IMR-90 (cell line): ENCODE data around the gene ARMH2. TPM values are rescaled to one million over a fixed set of nuclear protein-coding genes. Genes with fewer than 3 reads are reported as not detected.
"Not testable (repeated sequence)": the region's sequence is repeated elsewhere in the genome, so short reads cannot be mapped to it uniquely, and the experiment has no call there.

ENCODE experiments used
- ATAC-seq: fragments of 200-7000 bp; cut with Tn5 transposase; 2 replicates; pipeline ENCODE4 v1.9.1; 2020; ENCODE audit warnings: low read depth, mild to moderate bottlenecking, moderate library complexity
- BruUV-seq: library from RNA; stranded (reverse); fragments of 400-500 nt; replicated peaks from 2 replicates; lab custom pipeline; 2021; lab: Mats Ljungman, UMichigan
- CTCF ChIA-PET: fragments of 300-600 bp; formaldehyde crosslinking; extraction: SDS; loops from one replicate; lab custom pipeline; 2021; ENCODE audit warnings: antibody characterized with exemption; lab: Yijun Ruan, JAX
- POLR2A ChIA-PET: fragments of 300-600 bp; sonication (Branson Sonifier 250); formaldehyde crosslinking; loops from one replicate; lab custom pipeline; 2022; ENCODE audit warnings: antibody characterized with exemption; ENCODE audit not compliant: unreplicated experiment; lab: Charles Lee
- DNase-seq: peaks from one replicate; pipeline ENCODE4 v3.0.0; 2013
- H2AFZ ChIP-seq: replicated peaks from 2 replicates; pipeline ENCODE3; 2013; ENCODE audit warnings: low read length, mild to moderate bottlenecking; ENCODE audit not compliant: poor library complexity
- H2AK5ac ChIP-seq: 2 replicates; pipeline ENCODE4 v1.6.1; 2013; ENCODE audit warnings: low read depth, low read length, inconsistent platforms
- H2AK9ac ChIP-seq: replicated peaks from 2 replicates; pipeline ENCODE3; 2013; ENCODE audit warnings: mild to moderate bottlenecking, low read depth, low read length, moderate library complexity; ENCODE audit not compliant: poor library complexity
- H2BK120ac ChIP-seq: 2 replicates; pipeline ENCODE4 v1.6.1; 2013; ENCODE audit warnings: low read depth, low read length, inconsistent platforms
- H2BK15ac ChIP-seq: 3 replicates; pipeline ENCODE4 v1.6.1; 2013; ENCODE audit warnings: low read depth, low read length, inconsistent platforms
- H2BK20ac ChIP-seq: 2 replicates; pipeline ENCODE4 v1.6.1; 2013; ENCODE audit warnings: low read depth, mild to moderate bottlenecking, inconsistent platforms, low read length, moderate library complexity
- H2BK5ac ChIP-seq: 2 replicates; pipeline ENCODE4 v1.6.1; 2013; ENCODE audit warnings: mild to moderate bottlenecking, low read depth, low read length, inconsistent platforms; ENCODE audit not compliant: poor library complexity, severe bottlenecking
- H3K14ac ChIP-seq: replicated peaks from 2 replicates; pipeline ENCODE4 v1.6.1; 2013; ENCODE audit warnings: low read depth, low read length, inconsistent platforms
- H3K18ac ChIP-seq: 2 replicates; pipeline ENCODE4 v1.6.1; 2013; ENCODE audit warnings: low read depth, low read length, control low read depth
- H3K23ac ChIP-seq: 2 replicates; pipeline ENCODE4 v1.6.1; 2013; ENCODE audit warnings: low read depth, low read length, inconsistent platforms
- H3K27ac ChIP-seq: 2 replicates; pipeline ENCODE4 v1.5.1; 2013; ENCODE audit warnings: mild to moderate bottlenecking, control low read depth, low read length; ENCODE audit not compliant: insufficient read depth
- H3K27me3 ChIP-seq: 2 replicates; pipeline ENCODE4 v1.6.1; 2013; ENCODE audit warnings: low read length; ENCODE audit not compliant: control insufficient read depth, insufficient read depth
- H3K36me3 ChIP-seq: 2 replicates; pipeline ENCODE4 v1.6.1; 2013; ENCODE audit warnings: low read length, mixed read lengths; ENCODE audit not compliant: control insufficient read depth, insufficient read depth
- H3K4ac ChIP-seq: 2 replicates; pipeline ENCODE4 v1.6.1; 2013; ENCODE audit warnings: low read depth, low read length, inconsistent platforms
- H3K4me1 ChIP-seq: 2 replicates; pipeline ENCODE4 v1.6.1; 2013; ENCODE audit warnings: low read length, mixed read lengths; ENCODE audit not compliant: control insufficient read depth, insufficient read depth
- H3K4me2 ChIP-seq: 2 replicates; pipeline ENCODE4 v1.6.1; 2013; ENCODE audit warnings: low read depth, mild to moderate bottlenecking, control low read depth, low read length, moderate library complexity
- H3K4me3 ChIP-seq: 2 replicates; pipeline ENCODE4 v1.5.1; 2013; ENCODE audit warnings: low read depth, mild to moderate bottlenecking, control low read depth, low read length, moderate library complexity; ENCODE audit not compliant: insufficient read depth
- H3K56ac ChIP-seq: 2 replicates; pipeline ENCODE4 v1.6.1; 2013; ENCODE audit warnings: low read length, inconsistent platforms; ENCODE audit not compliant: insufficient read depth; ENCODE audit errors: extremely low read depth
- H3K79me1 ChIP-seq, 2 experiments: 2 replicates each; pipeline ENCODE4 v1.6.1; 2013; ENCODE audit warnings: low read length in 2 of 2, inconsistent platforms in 1 of 2, low read depth in 1 of 2
- H3K9ac ChIP-seq: 2 replicates; pipeline ENCODE4 v1.6.1; 2013; ENCODE audit warnings: low read depth, low read length, control low read depth
- H3K9me1 ChIP-seq: 2 replicates; pipeline ENCODE4 v1.6.1; 2013; ENCODE audit warnings: low read length, inconsistent platforms; ENCODE audit not compliant: insufficient read depth
- H3K9me3 ChIP-seq: 2 replicates; pipeline ENCODE4 v1.6.1; 2013; ENCODE audit warnings: low read length; ENCODE audit not compliant: control insufficient read depth, insufficient read depth
- H4K20me1 ChIP-seq: 2 replicates; pipeline ENCODE4 v1.6.1; 2013; ENCODE audit warnings: low read length, inconsistent platforms; ENCODE audit not compliant: insufficient read depth
- H4K5ac ChIP-seq: 2 replicates; pipeline ENCODE4 v1.6.1; 2013; ENCODE audit warnings: mild to moderate bottlenecking, low read depth, low read length, control low read depth
- H4K8ac ChIP-seq, 2 experiments: 2 replicates each; pipeline ENCODE4 v1.6.1; 2013; ENCODE audit warnings: low read depth in 2 of 2, low read length in 2 of 2, control low read depth in 1 of 2, inconsistent platforms in 1 of 2
- H4K91ac ChIP-seq: 2 replicates; pipeline ENCODE4 v1.6.1; 2013; ENCODE audit warnings: low read depth, low read length, inconsistent platforms; ENCODE audit not compliant: insufficient read depth
- RFX5 ChIP-seq: IDR thresholded peaks from 2 replicates; pipeline ENCODE4 v1.8.0; 2012; ENCODE audit warnings: low read depth, mild to moderate bottlenecking, low read length, moderate library complexity
- WGBS, 2 experiments: methylation state at CpG; one replicate each; pipeline versions ENCODE4 v1.1.5 to v1.1.7; 2013; ENCODE audit warnings: missing lambda C conversion rate in 2 of 2; ENCODE audit not compliant: insufficient read length in 1 of 2; ENCODE audit errors: extremely low coverage in 2 of 2; 5-methylcytosine and 5-hydroxymethylcytosine counted together
- dilution Hi-C: fragments of 300-500 bp; cut with HindIII; formaldehyde crosslinking; loops from one replicate; pipeline ENCODE4 v1.14.3; 2018; ENCODE audit warnings: low sequenced_read_pairs; ENCODE audit not compliant: unreplicated experiment
- in situ Hi-C: fragments of 300-500 bp; cut with MboI; formaldehyde crosslinking; loops from 3 replicates; pipeline ENCODE4 v1.14.3; 2019; ENCODE audit warnings: low sequenced_read_pairs, inconsistent platforms, mixed read lengths
- intact Hi-C: fragments of 100-400 bp; cut with micrococcal nuclease; formaldehyde crosslinking; loops from 2 replicates; pipeline ENCODE4 v1.10.0; 2022
- polyA plus RNA-seq, 3 experiments: library from polyadenylated mRNA; depleted of rRNA; stranded (reverse); fragments of >200 nt; gene quantifications; 2 replicates each; pipeline ENCODE4 v1.2.3, GENCODE V29; 2012; ENCODE audit warnings: low replicate concordance in 1 of 3
- total RNA-seq: library from RNA; depleted of rRNA; stranded (reverse); fragments of >200 nt; gene quantifications from 2 replicates; pipeline ENCODE4 v1.2.3, GENCODE V29; 2012

The ARMH2 gene
- total and polyA plus RNA-seq, 2 of the 4 experiments (the other 2 are of a cell fraction), result not detected

DNA sequence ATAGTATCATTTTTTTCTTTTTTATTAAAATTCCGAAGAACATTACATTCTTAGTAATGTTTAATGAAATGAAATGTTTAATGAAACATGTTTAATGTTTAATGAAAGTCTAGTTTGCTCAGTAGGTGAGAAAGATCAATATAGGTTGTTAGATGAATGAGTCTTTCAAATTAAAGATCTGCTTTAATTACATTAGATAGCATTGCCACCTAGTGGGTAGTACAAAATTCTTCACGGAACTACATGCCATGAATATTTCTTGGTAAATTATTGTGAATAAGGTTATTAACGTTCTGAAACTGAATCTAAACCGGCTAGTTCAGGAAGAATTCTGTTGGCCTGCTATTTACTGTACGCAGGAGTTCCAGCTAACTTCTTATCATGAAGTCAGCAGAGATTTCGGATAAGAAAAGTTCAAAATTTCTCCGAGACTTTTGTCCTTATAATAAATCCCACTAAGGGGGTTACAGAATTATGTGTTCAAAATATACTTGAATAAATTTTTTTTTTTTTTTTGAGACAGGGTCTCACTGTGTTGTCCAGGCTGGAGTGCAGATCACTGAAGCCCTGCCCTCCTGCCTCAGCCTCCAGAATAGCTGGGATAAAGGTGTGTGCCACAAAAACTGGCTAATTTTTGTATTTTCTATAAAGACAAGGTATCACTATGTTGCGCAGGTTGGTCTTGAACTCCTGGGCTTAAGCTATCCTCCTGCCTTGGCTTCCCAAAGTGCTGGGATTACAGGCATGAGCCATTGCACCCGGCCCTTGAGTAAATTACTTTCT, 31.8 kb downstream of the ARMH2 start (continued):
- no peak for TF ChIP-seq RFX5

DNA sequence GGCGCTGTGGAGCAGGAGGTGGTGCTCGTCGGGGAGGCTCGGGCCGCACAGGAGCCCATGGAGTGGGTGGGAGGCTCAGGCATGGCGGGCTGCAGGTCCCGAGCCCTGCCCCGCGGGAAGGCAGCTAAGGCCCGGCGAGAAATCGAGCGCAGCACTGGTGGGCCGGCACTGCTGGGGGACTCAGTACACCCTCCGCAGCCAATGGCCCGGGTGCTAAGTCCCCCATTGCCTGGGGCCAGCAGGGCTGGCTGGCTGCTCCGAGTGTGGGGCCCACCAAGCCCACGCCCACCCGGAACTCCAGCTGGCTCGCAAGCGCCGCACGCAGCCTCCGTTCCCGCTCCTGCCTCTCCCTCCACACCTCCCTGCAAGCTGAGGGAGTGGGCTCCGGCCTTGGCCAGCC, 32.7 kb downstream of the ARMH2 start:
- H3K18ac ChIP-seq, H2AFZ ChIP-seq, H3K9me1 ChIP-seq, POLR2A ChIA-PET, H3K23ac ChIP-seq, H4K5ac ChIP-seq, H3K4me2 ChIP-seq, H3K27ac ChIP-seq, BruUV-seq, H3K14ac ChIP-seq, DNase-seq, H3K56ac ChIP-seq, H3K9ac ChIP-seq, H2BK15ac ChIP-seq, H3K4me3 ChIP-seq, H2BK5ac ChIP-seq, H3K9me3 ChIP-seq, H4K91ac ChIP-seq, H4K8ac ChIP-seq, H3K27me3 ChIP-seq, dilution Hi-C loops, H3K79me1 ChIP-seq, H4K20me1 ChIP-seq, H3K4me1 ChIP-seq, H2BK20ac ChIP-seq, CTCF ChIA-PET, H3K4ac ChIP-seq, H3K36me3 ChIP-seq, ATAC-seq, H2AK5ac ChIP-seq, H2BK120ac ChIP-seq, H2AK9ac ChIP-seq: not testable (repeated sequence)
- WGBS, 2 experiments, result no CpG with 5 or more reads among the region's 26 CpGs
- in situ Hi-C loops, result loop anchor here (5.0 kb wide), 1 partner anchor 54 kb away; no protein-coding TSS in a partner anchor
- intact Hi-C loops, result loop anchor here (1.0 to 10.0 kb wide), 3 partner anchors 45 to 481 kb away; no protein-coding TSS in a partner anchor

DNA sequence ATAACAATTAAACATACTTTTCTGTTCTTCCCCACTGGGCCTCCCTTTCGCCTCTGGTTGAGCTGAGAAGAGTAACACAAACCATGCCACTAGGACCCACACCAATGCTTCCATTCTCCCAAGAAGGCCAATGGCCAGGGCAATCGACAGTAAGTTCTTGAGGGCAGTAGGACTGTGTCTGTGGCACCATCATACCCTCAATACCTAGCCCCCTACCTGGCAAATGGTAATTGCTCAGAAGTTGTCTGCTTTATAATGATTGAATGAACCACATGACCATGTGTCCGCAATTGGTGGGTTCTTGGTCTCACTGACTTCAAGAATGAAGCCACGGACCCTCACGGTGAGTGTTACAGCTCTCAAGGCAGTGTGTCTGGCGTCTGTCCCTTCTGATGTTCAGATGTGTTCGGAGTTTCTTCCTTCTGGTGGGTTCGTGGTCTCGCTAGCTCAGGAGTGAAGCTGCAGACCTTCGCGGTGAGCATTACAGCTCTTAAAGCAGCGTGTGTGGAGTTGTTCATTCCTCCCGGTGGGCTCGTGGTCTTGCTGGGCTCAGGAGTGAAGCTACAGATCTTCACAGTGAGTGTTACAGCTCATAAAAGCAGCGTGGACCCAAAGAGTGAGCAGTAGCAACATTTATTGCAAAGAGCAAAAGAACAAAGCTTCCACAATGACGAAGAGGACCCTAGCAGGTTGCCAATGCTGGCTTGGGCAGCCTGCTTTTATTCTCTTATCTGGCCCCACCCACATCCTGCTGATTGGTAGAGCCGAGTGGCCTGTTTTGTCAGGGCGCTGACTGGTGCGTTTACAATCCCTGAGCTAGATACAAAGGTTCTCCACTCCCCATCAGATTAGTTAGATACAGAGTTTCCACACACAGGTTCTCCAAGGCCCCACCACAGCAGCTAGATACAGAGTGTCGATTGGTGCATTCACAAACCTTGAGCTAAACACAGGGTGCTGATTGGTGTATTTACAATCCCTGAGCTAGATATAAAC, 33.6 kb downstream of the ARMH2 start:
- dilution Hi-C loops, DNase-seq, H2BK15ac ChIP-seq, H3K9me1 ChIP-seq, H4K20me1 ChIP-seq, H3K4me2 ChIP-seq, H3K4me1 ChIP-seq, H2BK120ac ChIP-seq, H2AK5ac ChIP-seq, H3K36me3 ChIP-seq, H2BK5ac ChIP-seq, H3K4me3 ChIP-seq, H3K27me3 ChIP-seq, H2AFZ ChIP-seq, ATAC-seq, H3K4ac ChIP-seq, H4K5ac ChIP-seq, H3K9me3 ChIP-seq, H2BK20ac ChIP-seq, H3K79me1 ChIP-seq, POLR2A ChIA-PET, H3K18ac ChIP-seq, H4K91ac ChIP-seq, H4K8ac ChIP-seq, H3K23ac ChIP-seq, H3K27ac ChIP-seq, H2AK9ac ChIP-seq, H3K14ac ChIP-seq, H3K9ac ChIP-seq, BruUV-seq, H3K56ac ChIP-seq: not testable (repeated sequence)
- intact Hi-C loops, result loop anchor here (10.0 kb wide), 1 partner anchor 480 kb away; no protein-coding TSS in a partner anchor
- 91% methylated on average over 6 of the region's 20 CpGs; no CpG with 5 or more reads in 1 of the 2 experiments for WGBS, 2 experiments
- CTCF ChIA-PET, result interaction anchor here (1.1 kb wide), 1 partner anchor 184 kb away, joined by 7 read pairs; no protein-coding TSS in a partner anchor
- in situ Hi-C loops, result loop anchor here (5.0 kb wide), 2 partner anchors 53 to 183 kb away; no protein-coding TSS in a partner anchor
